Neuronal stem cell (in vitro differentiated cells): ENCODE measurements around the gene GSG1L2.

Experiments
- DNase-seq: peaks from one replicate; pipeline ENCODE4 v3.0.0-alpha.2; 2013; ENCODE audit warnings: low spot score
- H2AFZ ChIP-seq: one replicate; pipeline ENCODE4 v1.6.1; 2013; ENCODE audit warnings: mild to moderate bottlenecking, low read length, inconsistent platforms
- H2AK5ac ChIP-seq: 2 replicates; pipeline ENCODE4 v1.6.1; 2013; ENCODE audit warnings: low read depth, mild to moderate bottlenecking, inconsistent platforms, low read length, moderate library complexity, mixed read lengths
- H2BK120ac ChIP-seq: 2 replicates; pipeline ENCODE4 v1.6.1; 2013; ENCODE audit warnings: low read depth, mild to moderate bottlenecking, inconsistent platforms, low read length, moderate library complexity, mixed read lengths
- H2BK12ac ChIP-seq: one replicate; pipeline ENCODE4 v1.6.1; 2013; ENCODE audit warnings: low read length, inconsistent platforms
- H2BK15ac ChIP-seq: 2 replicates; pipeline ENCODE4 v1.6.1; 2013; ENCODE audit warnings: mild to moderate bottlenecking, low read length, inconsistent platforms, mixed read lengths
- H2BK5ac ChIP-seq: one replicate; pipeline ENCODE4 v1.6.1; 2013; ENCODE audit warnings: inconsistent platforms, mild to moderate bottlenecking, low read length, moderate library complexity
- H3K14ac ChIP-seq: one replicate; pipeline ENCODE4 v1.6.1; 2013; ENCODE audit warnings: low read length, inconsistent platforms
- H3K18ac ChIP-seq: 2 replicates; pipeline ENCODE4 v1.6.1; 2013; ENCODE audit warnings: low read length, inconsistent platforms
- H3K23ac ChIP-seq: 2 replicates; pipeline ENCODE4 v1.6.1; 2013; ENCODE audit warnings: low read depth, mild to moderate bottlenecking, mixed read lengths, low read length, inconsistent platforms; ENCODE audit not compliant: poor library complexity
- H3K27ac ChIP-seq: replicated peaks from 3 replicates; pipeline ENCODE4 v1.5.1; 2013; ENCODE audit warnings: low read length, inconsistent platforms
- H3K27me3 ChIP-seq, 3 experiments: 2 replicates each; pipeline ENCODE4 v1.6.1; 2013; ENCODE audit warnings: low read length in 3 of 3, mild to moderate bottlenecking in 2 of 3, inconsistent platforms in 1 of 3, low read depth in 1 of 3, mixed read lengths in 1 of 3, moderate library complexity in 1 of 3; ENCODE audit not compliant: control insufficient read depth in 3 of 3, insufficient read depth in 3 of 3
- H3K36me3 ChIP-seq, 2 donors: replicated peaks in 1 of 2; 2 replicates each; pipeline ENCODE4 v1.6.1; 2013; ENCODE audit warnings: low read length in 2 of 2; ENCODE audit not compliant: control insufficient read depth in 2 of 2, insufficient read depth in 2 of 2
- H3K4ac ChIP-seq: 2 replicates; pipeline ENCODE4 v1.6.1; 2013; ENCODE audit warnings: inconsistent platforms, mild to moderate bottlenecking, low read length, moderate library complexity
- H3K4me1 ChIP-seq, 2 donors: 1 replicate in 1 of 2; 2 replicates in 1 of 2; pipeline ENCODE4 v1.6.1; 2013; ENCODE audit warnings: low read length in 2 of 2, low read depth in 1 of 2; ENCODE audit not compliant: control insufficient read depth in 2 of 2, insufficient read depth in 1 of 2
- H3K4me2 ChIP-seq: one replicate; pipeline ENCODE4 v1.6.1; 2013; ENCODE audit warnings: mild to moderate bottlenecking, low read length, inconsistent platforms; ENCODE audit not compliant: insufficient read depth, poor library complexity, severe bottlenecking
- H3K4me3 ChIP-seq, 2 donors: 2 replicates each; pipeline ENCODE4 v1.5.1; 2013; ENCODE audit warnings: low read length in 2 of 2, mild to moderate bottlenecking in 2 of 2, inconsistent platforms in 1 of 2, moderate library complexity in 1 of 2
- H3K79me1 ChIP-seq: one replicate; pipeline ENCODE4 v1.6.1; 2013; ENCODE audit warnings: low read depth, mild to moderate bottlenecking, inconsistent platforms, low read length, moderate library complexity
- H3K9ac ChIP-seq: one replicate; pipeline ENCODE4 v1.6.1; 2013; ENCODE audit warnings: mild to moderate bottlenecking, low read depth, low read length, inconsistent platforms; ENCODE audit not compliant: poor library complexity
- H3K9me3 ChIP-seq, 2 donors: replicated peaks in 1 of 2; 2 replicates each; pipeline versions ENCODE3 to v1.6.1; 2013; ENCODE audit warnings: low read length in 2 of 2, mild to moderate bottlenecking in 2 of 2, inconsistent platforms in 1 of 2, low read depth in 1 of 2, mixed read lengths in 1 of 2, moderate library complexity in 1 of 2; ENCODE audit not compliant: control insufficient read depth in 2 of 2, insufficient read depth in 1 of 2
- H4K8ac ChIP-seq: one replicate; pipeline ENCODE4 v1.6.1; 2013; ENCODE audit warnings: low read depth, mild to moderate bottlenecking, inconsistent platforms, low read length, moderate library complexity
- H4K91ac ChIP-seq: one replicate; pipeline ENCODE4 v1.6.1; 2013; ENCODE audit warnings: low read length, low read depth, mild to moderate bottlenecking, inconsistent platforms; ENCODE audit not compliant: poor library complexity
- WGBS, 2 donors: extraction: QIAGEN DNeasy Blood & Tissue Kit; methylation state at CpG; one replicate each; pipeline ENCODE4 v1.1.7; 2013; ENCODE audit warnings: missing lambda C conversion rate in 2 of 2, mixed read lengths in 1 of 2; ENCODE audit not compliant: insufficient read length in 2 of 2, insufficient replicate concordance in 1 of 2; ENCODE audit errors: extremely low coverage in 2 of 2; 5-methylcytosine and 5-hydroxymethylcytosine counted together

The GSG1L2 gene

DNA sequence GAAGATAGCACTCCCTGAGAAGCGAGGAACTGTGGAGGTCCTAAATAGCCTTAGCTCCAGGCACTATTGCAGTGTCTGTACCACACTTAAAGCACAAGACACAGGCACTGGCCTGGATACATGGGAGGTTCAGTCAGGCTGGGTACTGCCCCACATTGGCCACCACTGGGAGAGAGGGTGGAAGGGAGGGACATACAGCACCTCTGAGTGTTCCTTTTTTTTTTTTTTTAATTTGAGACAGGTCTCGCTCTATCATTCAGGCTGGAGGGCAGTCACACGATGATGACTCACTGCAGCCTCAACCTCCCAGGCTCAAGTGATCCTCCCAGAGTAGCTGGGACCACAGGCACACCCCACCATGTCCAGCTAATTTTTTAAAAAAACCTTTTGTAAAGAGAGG, 1.4 kb downstream of the GSG1L2 start:
- Histone ChIP-seq H3K4me2 (no peak overlapping the region), H3K9me3 (peaks cover 0 to 2% of the 10 kb centered on the region in 2 donors), H3K4me3 (no peak overlapping the region), H3K27ac (no peak overlapping the region), H3K14ac (peak overlapping the region; percentile 92), H3K27me3 (no peaks in the 10 kb centered on the region), H2BK12ac (no peak overlapping the region), H2AK5ac (no peak overlapping the region), H3K23ac (no peak overlapping the region), H3K9ac (no peak overlapping the region), H2BK120ac (no peak overlapping the region), H3K36me3 (no peaks in the 10 kb centered on the region), H2BK15ac (no peak overlapping the region), H3K4me1 (no peaks in the 10 kb centered on the region), H4K91ac (no peak overlapping the region), H3K79me1 (no peaks in the 10 kb centered on the region), H3K18ac (peak overlapping the region; percentile 35), H2AFZ (no peak overlapping the region), H2BK5ac (no peak overlapping the region), H3K4ac (no peak overlapping the region), H4K8ac (no peak overlapping the region)
- no CpG with 5 or more reads among the region's 3 CpGs for WGBS, 2 donors
- no peak for DNase-seq

DNA sequence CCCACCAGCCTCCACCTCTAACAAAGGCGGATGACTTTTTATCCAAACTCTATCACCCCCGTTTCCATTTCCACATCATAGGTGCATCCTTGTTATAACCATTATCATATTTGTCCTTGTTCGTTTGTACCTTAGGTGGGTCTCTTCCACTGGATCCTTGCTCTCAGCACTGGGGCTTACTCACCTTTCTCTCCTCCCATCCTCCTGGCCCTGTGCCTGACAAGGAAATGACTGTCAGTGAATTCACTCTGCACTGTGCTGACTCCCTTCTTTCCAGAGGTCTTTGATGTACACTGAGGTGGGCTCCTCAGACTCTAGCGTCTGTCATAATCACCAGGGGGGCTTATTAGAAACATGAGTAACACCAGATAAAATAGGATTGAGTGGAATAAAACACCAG, 3.1 kb downstream of the GSG1L2 start:
- Histone ChIP-seq H3K79me1 (no peaks in the 10 kb centered on the region), H2BK15ac (no peak overlapping the region), H3K4me3 (no peak overlapping the region), H2BK5ac (no peak overlapping the region), H3K23ac (no peak overlapping the region), H4K91ac (no peak overlapping the region), H3K18ac (no peak overlapping the region), H3K36me3 (no peaks in the 10 kb centered on the region), H3K27me3 (no peaks in the 10 kb centered on the region), H2BK12ac (no peak overlapping the region), H2BK120ac (no peak overlapping the region), H3K9me3 (peaks cover 0 to 2% of the 10 kb centered on the region in 2 donors), H3K4me2 (no peak overlapping the region), H4K8ac (no peak overlapping the region), H3K9ac (no peak overlapping the region), H2AFZ (no peak overlapping the region), H3K4me1 (no peaks in the 10 kb centered on the region), H3K27ac (no peak overlapping the region), H2AK5ac (no peak overlapping the region), H3K4ac (no peak overlapping the region), H3K14ac (no peak overlapping the region)
- no peak for DNase-seq
- no CpG with 5 or more reads among the region's 4 CpGs for whole genome bisulfite sequencing, 2 donors

DNA sequence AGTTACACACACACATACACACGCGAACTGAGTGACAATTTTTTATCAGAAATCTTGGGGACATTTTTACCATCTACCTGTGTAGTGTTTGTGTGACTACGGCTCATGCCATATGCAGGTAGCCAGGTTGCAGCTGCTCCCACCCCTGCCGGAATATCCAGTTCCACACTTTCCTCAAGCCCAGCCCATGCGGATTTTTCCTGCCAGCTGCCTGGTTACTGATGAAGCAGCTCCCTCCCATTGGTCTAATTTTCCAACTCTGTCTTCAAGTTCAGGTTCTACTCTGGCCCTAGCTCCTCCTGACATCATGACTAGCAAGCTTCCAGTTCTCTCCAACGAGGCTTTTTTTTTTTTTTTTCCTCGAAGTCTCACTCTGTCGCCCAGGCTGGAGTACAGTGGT, 4.8 kb downstream of the GSG1L2 start:
- Histone ChIP-seq H4K91ac (no peak overlapping the region), H3K27ac (no peak overlapping the region), H3K4me1 (no peaks in the 10 kb centered on the region), H4K8ac (no peak overlapping the region), H3K14ac (no peak overlapping the region), H3K4me2 (no peak overlapping the region), H3K27me3 (no peaks in the 10 kb centered on the region), H3K79me1 (no peaks in the 10 kb centered on the region), H2AK5ac (no peak overlapping the region), H3K36me3 (no peaks in the 10 kb centered on the region), H3K23ac (no peak overlapping the region), H2BK12ac (no peak overlapping the region), H3K18ac (no peak overlapping the region), H3K9me3 (peaks cover 0 to 2% of the 10 kb centered on the region in 2 donors), H2AFZ (no peak overlapping the region), H3K9ac (no peak overlapping the region), H2BK15ac (no peak overlapping the region), H3K4ac (no peak overlapping the region), H2BK5ac (no peak overlapping the region), H3K4me3 (no peak overlapping the region), H2BK120ac (no peak overlapping the region)
- DNase-seq, result peak; percentile 8
- no CpG with 5 or more reads among the region's 8 CpGs for WGBS, 2 donors

DNA sequence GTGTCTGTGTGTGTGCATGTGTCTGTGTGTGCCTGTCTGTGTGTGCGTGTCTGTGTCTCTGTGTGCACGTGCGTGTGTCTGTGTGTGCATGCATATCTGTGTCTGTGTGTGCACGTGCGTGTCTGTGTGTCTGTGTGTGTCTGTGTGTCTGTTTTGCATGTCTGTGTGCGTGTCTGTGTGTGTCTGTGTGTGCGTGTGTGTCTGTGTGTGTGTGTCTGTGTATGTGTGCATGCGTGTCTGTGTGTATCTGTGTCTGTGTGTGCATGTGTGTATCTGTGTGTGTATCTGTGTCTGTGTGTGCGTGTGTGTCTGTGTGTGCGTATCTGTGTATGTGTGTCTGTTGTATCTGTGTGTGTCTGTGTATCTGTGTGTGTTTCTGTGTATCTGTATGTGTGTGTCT, 5.4 kb downstream of the GSG1L2 start:
- no peak overlapping the region for H2AK5ac ChIP-seq
- H2AFZ ChIP-seq, result no peak overlapping the region
- H3K23ac ChIP-seq, result no peak overlapping the region
- H4K91ac ChIP-seq, result no peak overlapping the region
- H3K36me3 ChIP-seq, result no peaks in the 10 kb centered on the region
- no peak overlapping the region for H3K4me2 ChIP-seq
- H2BK120ac ChIP-seq, result no peak overlapping the region
- no peak overlapping the region for H2BK5ac ChIP-seq
- no peak for DNase-seq
- H2BK12ac ChIP-seq, result no peak overlapping the region
- peak overlapping the region in 1 of 2 donors; percentile 61 for H3K4me3 ChIP-seq
- H3K79me1 ChIP-seq, result no peaks in the 10 kb centered on the region
- H4K8ac ChIP-seq, result no peak overlapping the region
- no peaks in the 10 kb centered on the region for H3K27me3 ChIP-seq
- H3K4ac ChIP-seq, result no peak overlapping the region
- no peak overlapping the region for H3K27ac ChIP-seq
- H3K14ac ChIP-seq, result no peak overlapping the region
- H3K4me1 ChIP-seq, result no peaks in the 10 kb centered on the region
- H3K9me3 ChIP-seq, result peaks cover 0 to 2% of the 10 kb centered on the region in 2 donors
- no peak overlapping the region for H2BK15ac ChIP-seq
- WGBS, 2 donors, result no CpG with 5 or more reads among the region's 10 CpGs
- no peak overlapping the region for H3K9ac ChIP-seq
- H3K18ac ChIP-seq, result no peak overlapping the region
